Muscle of arm (tissue), 12 donors: ENCODE measurements around the gene GSTO2. TPM values are rescaled to one million over a fixed set of nuclear protein-coding genes. Genes with fewer than 3 reads are reported as not detected.

Experiments used
- DNase-seq: peaks from one replicate; pipeline ENCODE4 v3.0.0-alpha.2; 2013
- polyA plus RNA-seq, 12 donors: library from polyadenylated mRNA; unstranded; fragments of 120-200 nt; gene quantifications; one replicate each; pipeline ENCODE4 v1.2.1, GENCODE V29; 2013; ENCODE audit not compliant: insufficient read length in 12 of 12

The GSTO2 gene
- polyA plus RNA-seq, 12 donors, result 0.60 to 11.2 (median 0.93) TPM; not detected in 2

GRCh38 chr10:104279550-104280259 lies 10.7 kb downstream of the GSTO2 start:
- no peak for DNase-seq

GRCh38 chr10:104281694-104282093 lies 12.7 kb downstream of the GSTO2 start:
- no peak for DNase-seq

DNA sequence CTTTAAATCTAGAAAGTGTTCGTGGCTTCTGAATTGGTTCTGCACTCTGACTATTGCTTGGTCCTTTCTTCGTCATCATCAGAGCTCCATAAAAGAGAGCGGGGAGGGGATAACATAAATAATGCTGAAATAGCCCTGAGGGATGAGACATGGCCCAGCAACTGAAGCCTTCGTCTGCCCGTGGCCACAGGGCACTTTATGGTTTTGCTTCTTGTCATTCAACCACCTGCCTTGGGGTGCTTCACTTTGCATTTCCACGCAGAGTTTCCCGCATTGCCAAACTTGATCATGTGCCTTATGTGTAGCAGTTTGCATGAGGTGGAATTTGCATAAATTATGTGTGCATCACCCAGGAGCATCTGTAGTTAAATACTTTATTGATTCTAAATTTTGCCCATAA lies 15.9 kb downstream of the GSTO2 start:
- DNase-seq, result no peak

DNA sequence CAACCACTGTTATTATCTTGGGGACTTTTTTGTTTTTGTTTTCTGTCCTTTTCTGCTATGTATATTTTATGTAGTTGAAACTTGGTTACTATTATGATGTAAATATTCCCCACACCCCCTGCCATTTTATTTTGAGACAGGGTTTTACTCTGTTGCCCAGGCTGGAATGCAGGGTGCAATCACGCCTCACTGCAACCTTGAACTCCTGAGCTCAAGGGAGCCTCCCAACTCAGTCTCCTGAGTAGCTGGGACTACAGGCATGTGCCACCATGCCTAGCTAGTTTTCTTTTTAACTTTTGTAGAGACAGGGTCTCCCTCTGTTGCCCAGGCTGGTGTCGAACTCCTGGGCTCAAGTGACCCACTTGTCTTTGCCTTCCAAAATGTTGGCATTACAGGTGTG lies 18.0 kb downstream of the GSTO2 start:
- no peak for DNase-seq

- DNase-seq, result no peak
Measured at GRCh38 chr10:104288355-104288754, 19.4 kb downstream of the GSTO2 start.

DNA sequence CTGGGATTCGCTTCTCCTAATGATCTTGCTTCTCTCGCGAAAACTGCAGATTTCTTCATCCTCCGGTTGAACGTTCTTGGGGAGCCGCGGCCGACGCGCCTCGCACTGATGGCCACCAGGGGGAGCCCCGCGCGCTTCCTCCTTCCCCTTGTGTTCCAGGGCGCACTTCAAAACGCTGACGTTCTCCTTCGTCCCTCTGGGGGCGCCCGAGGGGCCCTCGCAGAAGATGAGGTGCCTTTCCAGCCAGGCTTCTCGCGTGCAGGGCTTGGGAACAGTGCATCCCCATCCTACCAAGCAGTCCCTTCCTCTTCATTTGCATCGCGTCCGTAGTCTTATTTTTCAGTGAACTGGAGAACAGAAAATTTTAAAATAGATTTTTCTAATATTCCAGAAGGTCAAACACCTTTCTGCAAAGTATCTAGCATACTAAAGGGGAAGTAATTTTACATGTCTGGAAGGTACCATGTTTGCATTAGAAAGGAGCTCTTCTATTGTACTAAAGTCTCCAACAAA lies 22.5 kb downstream of the GSTO2 start:
- peak; percentile 91 for DNase-seq

GRCh38 chr10:104293011-104293410 lies 24.0 kb downstream of the GSTO2 start:
- DNase-seq, result no peak

DNA sequence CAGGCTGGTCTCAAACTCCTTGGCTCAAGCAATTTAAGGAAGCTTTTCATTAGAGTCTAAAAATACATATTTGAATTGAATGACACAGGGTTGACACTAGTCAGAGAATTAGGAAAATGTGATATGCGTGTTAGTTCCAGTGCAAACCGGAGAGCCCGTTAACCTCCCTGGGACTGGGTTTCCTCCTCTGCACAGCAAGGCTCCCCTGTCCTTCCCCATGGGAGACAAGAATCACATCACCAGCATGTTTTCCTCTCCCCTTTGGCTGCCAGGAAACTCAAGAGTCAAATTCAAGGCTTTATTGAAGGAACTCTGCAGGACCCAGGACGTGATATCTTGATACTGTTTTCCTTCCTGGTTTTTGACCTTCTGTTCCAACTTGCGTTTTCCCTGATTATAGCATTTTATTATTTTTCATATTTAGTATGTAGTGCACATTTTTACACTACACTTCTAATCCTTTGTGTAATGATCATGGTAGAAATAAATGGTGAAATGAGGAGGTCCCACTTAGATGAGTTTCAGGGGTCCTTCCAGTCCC lies 24.9 kb downstream of the GSTO2 start:
- no peak for DNase-seq

DNA sequence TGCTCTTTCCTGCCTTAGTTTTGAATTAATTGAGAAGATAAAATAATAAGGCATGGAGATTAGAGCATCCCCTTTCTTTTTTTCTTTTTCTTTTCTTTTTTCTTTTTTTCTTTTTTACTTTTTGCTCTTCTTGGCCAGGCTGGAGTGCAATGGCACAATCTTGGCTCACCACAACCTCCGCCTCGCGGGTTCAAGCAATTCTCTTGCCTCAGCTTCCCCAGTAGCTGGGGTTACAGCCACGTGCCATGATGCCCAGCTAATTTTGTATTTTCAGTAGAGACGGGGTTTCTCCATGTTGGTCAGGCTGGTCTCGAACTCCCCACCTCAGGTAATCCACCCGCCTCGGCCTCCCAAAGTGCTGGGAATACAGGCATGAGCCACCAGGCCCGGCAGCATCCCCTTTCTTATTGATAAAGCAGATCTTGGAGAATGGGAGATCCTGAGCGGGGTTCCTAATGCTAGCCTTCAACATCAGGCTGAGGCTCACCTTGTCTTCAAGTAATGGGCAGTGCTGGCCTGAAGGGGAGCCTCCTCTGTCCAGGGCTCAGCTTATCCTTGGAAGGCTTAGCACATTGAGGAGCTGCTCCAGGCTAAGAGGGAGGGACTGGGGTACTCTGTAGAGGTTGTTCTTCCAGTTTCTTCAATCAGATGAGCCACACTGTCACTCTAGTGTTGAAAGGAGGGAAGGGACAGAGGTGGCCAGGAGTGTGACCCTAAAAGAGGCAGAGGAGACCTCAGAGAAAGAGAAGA lies 27.9 kb downstream of the GSTO2 start:
- no peak for DNase-seq

GRCh38 chr10:104297697-104298660 lies 29.0 kb downstream of the GSTO2 start:
- no peak for DNase-seq

- no peak for DNase-seq
Measured at GRCh38 chr10:104299031-104299904, 30.3 kb downstream of the GSTO2 start.

- peak; percentile 66 for DNase-seq
Measured at GRCh38 chr10:104300002-104300735, 31.2 kb downstream of the GSTO2 start.

DNA sequence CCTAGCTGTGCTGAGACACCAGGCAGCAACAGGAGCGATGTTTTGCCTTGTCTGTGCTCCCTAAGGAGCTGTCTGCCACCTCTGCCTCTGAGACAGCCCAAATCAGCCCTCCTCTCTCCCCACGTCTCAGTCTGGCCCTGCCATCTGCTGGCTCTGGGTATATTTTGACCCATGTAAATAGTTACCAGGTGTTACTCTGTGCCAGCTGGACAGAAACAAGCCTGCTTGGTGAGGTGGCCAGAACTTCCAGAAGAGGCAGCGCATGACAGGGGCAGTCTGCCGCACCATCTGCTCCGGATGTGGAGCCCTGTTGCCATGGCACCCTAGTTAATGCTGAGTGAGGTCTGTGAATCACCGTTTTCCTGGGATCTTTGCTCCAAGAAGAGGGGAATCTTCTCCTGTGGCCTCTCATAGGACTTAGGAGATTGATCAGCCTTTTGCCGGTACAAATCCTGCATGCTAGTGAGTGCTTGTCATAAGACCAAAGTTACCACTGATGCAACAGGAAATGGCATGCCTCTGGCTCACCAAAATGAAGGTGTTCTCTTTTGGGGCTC lies 31.8 kb downstream of the GSTO2 start:
- DNase-seq, result peak; percentile 45

- no peak for DNase-seq
Measured at GRCh38 chr10:104301907-104302690, 33.1 kb downstream of the GSTO2 start.

GRCh38 chr10:104303594-104304355 lies 34.8 kb downstream of the GSTO2 start:
- no peak for DNase-seq

GRCh38 chr10:104304356-104304745 lies 35.4 kb downstream of the GSTO2 start:
- no peak for DNase-seq

DNA sequence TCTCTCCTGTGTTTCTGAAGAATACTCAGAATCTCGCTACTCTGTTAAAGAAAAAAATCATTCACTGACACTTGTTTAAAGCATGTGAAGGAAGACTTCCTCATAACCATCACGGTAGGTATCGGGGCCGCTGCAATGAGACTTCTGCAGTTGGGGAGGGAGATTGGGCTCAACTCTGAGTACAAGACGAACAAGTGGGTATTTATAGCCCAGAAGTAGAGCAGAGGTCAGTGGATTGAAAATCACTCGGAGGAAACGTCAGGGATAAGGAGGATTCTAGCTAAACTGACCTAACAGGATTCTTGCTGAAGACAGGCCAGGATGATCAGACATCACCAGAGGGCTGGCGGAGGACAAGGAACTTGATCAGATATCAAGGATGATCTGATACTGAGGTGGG lies 35.9 kb downstream of the GSTO2 start:
- DNase-seq, result no peak

DNA sequence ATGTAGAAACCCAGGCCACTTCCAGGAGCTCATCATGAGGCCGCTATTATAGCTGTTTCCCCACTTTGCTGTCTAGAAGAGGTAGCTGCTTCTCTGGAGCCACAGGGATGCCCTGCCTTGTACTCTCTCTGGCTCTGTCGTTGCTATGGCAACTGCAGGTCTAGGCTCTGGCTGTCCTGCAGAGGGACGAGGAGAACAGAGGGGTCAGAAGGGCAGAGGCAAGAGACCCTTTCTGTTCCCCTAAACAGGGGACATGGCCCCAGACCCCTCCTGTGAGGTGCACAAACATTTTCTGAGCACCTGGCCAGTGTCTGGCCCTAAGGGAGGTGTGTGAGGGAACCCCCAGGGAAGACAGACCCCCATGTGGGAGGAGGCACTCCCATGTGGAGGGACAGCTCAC lies 37.9 kb downstream of the GSTO2 start:
- DNase-seq, result no peak
